Cardiac fibroblast (primary cell): ENCODE results near the gene UBE4A.

ENCODE experiments used
- DNase-seq, 2 donors: peaks; one replicate each; pipeline versions ENCODE4 v3.0.0 to v3.0.0-alpha.2; 2010; ENCODE audit warnings: low read depth in 2 of 2
- H3K4me3 ChIP-seq, 2 donors: replicated peaks in 1 of 2; 1 replicate in 1 of 2; 2 replicates in 1 of 2; pipeline ENCODE4 v1.5.1; 2011; ENCODE audit warnings: low read depth in 2 of 2, low read length in 2 of 2, mild to moderate bottlenecking in 2 of 2, moderate library complexity in 1 of 2
- TF ChIP-seq, protein P1 (sequence below): IDR thresholded peaks from one replicate; pipeline ENCODE4 v1.5.1; 2011; ENCODE audit warnings: low read depth, mild to moderate bottlenecking, low read length, inconsistent platforms

UBE4A gene

DNA sequence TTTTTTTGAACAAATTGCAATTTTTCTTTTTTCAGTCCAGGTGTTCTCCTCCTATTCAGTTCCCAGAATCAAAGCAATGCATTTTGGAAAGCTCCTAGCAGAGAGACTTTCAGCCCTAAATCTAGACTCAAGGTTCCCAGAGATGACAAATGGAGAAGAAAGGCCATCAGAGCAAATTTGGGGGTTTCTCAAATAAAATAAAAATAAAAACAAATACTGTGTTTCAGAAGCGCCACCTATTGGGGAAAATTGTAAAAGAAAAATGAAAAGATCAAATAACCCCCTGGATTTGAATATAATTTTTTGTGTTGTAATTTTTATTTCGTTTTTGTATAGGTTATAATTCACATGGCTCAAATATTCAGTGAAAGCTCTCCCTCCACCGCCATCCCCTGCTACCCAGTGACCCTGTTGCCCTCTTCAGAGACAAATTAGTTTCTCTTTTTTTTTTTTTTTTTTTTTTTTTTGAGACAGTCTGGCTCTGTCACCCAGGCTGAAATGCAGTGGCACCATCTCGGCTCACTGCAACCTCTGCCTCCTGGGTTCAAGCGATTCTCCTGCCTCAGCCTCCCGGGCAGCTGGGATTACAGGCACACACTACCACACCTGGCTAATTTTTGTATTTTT, 6.2 kb upstream of the UBE4A start:
- TF ChIP-seq, protein P1, sequence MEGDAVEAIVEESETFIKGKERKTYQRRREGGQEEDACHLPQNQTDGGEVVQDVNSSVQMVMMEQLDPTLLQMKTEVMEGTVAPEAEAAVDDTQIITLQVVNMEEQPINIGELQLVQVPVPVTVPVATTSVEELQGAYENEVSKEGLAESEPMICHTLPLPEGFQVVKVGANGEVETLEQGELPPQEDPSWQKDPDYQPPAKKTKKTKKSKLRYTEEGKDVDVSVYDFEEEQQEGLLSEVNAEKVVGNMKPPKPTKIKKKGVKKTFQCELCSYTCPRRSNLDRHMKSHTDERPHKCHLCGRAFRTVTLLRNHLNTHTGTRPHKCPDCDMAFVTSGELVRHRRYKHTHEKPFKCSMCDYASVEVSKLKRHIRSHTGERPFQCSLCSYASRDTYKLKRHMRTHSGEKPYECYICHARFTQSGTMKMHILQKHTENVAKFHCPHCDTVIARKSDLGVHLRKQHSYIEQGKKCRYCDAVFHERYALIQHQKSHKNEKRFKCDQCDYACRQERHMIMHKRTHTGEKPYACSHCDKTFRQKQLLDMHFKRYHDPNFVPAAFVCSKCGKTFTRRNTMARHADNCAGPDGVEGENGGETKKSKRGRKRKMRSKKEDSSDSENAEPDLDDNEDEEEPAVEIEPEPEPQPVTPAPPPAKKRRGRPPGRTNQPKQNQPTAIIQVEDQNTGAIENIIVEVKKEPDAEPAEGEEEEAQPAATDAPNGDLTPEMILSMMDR: peak; percentile 42
- peak; percentile 40 to 50 for DNase-seq
- H3K4me3 ChIP-seq: no peak overlapping the region

DNA sequence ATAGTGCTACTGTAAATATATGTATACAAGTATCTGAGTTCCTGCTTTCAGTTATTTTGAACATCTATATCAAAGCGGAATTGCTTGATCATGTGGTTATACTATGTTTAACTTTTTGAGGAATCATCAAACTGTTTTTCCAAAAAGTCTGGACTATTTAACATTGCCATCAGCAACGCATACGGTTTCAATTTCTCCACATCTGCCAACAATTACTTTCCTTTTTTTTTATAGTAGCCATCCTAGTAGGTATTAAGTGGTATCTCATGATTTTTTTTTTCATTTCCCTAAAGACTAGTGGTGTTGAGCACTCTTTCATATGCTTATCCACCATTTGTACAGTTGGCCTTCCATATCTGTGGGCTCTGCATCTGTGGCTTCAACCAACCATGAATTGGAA, 1.3 kb upstream of the UBE4A start:
- H3K4me3 ChIP-seq: no peak overlapping the region
- DNase-seq: no peak
- TF ChIP-seq, protein P1: no peak

DNA sequence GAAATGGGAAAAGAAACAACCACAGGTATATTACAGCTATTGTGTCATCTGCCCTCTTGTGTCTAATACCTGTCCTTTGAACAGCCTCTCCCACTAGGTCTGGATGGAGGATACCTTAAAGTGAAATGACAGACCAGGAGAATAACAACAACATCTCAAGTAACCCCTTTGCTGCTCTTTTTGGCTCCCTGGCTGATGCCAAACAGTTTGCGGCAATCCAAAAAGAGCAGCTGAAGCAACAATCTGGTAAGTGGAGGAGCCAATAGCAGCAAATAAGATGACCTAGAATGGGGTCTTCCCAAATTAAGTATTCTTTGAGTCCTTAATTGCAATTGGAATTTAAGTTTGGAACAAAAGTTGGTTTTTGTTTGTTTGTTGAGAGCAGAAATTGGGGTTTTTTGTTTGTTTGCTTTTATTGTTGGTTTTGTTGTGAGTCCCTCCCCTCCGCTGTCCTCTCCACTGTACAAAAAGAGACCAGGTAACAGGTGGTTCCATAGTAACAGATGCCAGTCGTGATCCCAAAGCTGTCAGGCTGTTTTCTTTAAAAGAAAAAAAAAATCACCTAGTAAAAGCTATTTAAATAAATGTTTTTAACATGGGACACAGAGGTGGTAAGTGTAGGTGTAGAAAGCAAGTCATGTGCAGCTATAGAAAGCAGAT, 5.7 kb downstream of the UBE4A start:
- no peak for DNase-seq
- TF ChIP-seq, protein P1: no peak
- no peak overlapping the region for H3K4me3 ChIP-seq

DNA sequence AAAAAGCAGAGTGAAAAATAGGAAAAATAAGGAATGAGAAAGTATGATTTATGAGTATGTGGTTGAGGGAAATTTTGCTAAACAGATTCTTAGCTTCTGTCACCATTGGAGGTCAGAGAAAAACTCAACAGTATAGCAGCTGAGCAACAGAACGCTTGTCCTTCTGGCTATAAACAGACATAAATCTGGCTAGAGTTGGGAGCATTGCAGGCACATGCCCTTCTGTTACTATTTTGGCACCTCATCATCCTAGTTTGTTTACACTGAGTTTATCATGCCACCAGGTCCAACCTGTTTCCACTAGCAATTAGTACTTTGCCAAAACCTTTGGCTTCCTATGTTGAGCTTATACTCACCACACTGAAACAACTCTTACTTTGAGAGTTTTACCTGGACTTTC, 6.9 kb downstream of the UBE4A start:
- no peak overlapping the region for H3K4me3 ChIP-seq
- TF ChIP-seq, protein P1: no peak
- DNase-seq: no peak

DNA sequence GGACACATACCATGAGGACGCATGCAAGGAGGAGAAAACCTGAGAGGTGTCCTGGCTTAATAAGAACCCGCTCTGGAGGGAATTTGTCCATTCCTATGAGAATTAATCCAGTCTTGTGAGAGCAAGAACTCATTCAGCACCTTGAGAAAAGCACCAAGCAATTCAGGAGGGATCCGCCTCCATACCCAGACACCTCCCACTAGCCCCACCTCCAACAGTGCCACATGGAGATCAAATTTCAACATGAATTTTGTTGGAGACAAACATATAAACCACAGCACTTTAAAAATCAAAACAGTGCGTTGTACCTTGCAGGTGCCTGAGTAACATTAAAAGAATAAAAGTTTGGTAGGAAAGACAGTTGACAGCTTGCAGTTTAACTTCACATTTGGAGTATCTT, 11.4 kb downstream of the UBE4A start:
- no peak overlapping the region for H3K4me3 ChIP-seq
- no peak for DNase-seq
- TF ChIP-seq, protein P1: no peak

DNA sequence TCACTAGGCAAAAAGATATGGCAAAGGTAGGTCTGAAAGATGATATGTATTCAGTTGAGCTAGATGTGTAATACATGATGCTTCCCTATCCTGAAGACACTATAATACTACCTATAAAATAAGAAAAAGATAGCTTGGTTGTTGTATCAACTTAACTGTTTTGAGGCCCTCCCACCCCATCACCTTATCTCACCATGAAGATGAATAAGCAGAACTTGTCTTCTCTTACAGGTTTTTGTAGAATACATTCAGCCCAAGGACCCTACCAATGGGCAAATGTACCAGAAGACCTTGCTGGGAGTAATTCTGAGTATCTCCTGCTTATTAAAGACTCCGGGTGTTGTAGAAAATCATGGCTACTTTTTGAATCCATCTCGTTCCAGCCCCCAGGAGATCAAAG, 13.9 kb downstream of the UBE4A start:
- TF ChIP-seq, protein P1: no peak
- H3K4me3 ChIP-seq: no peak overlapping the region
- no peak for DNase-seq
